ENCODE results near the gene CNPY1.
"Not testable (repeated sequence)": the region's sequence is repeated elsewhere in the genome, so short reads cannot be mapped to it uniquely, and the experiment has no call there.

The CNPY1 gene

GRCh38 chr7:155546449-155546848 is at the start of gene CNPY1:
Gene CNPY1, minus strand, starts transcription at chr7:155546559. Its CDS starts 630 bp downstream, at chr7:155545929.
- in situ Hi-C loops (cut with MboI; ENCODE audit: low sequenced_read_pairs), result not testable (repeated sequence)

GRCh38 chr7:155594961-155595366 is 48.6 kb upstream of the CNPY1 start:
- in situ Hi-C loops (cut with MboI; ENCODE audit: low sequenced_read_pairs), result no loop called here

- in situ Hi-C loops (cut with MboI; ENCODE audit: low sequenced_read_pairs), result no loop called here
Measured at GRCh38 chr7:155594163-155594732, 47.9 kb upstream of the CNPY1 start.

- in situ Hi-C loops (cut with MboI; ENCODE audit: low sequenced_read_pairs), result no loop called here
Measured at GRCh38 chr7:155593461-155594162, 47.3 kb upstream of the CNPY1 start.

GRCh38 chr7:155591055-155591775 is 44.9 kb upstream of the CNPY1 start:
- in situ Hi-C loops (cut with MboI; ENCODE audit: low sequenced_read_pairs), result no loop called here

GRCh38 chr7:155590215-155591018 is 44.1 kb upstream of the CNPY1 start:
- in situ Hi-C loops (cut with MboI; ENCODE audit: low sequenced_read_pairs), result no loop called here

GRCh38 chr7:155589001-155589980 is 42.9 kb upstream of the CNPY1 start:
- in situ Hi-C loops (cut with MboI; ENCODE audit: low sequenced_read_pairs), result no loop called here

- in situ Hi-C loops (cut with MboI; ENCODE audit: low sequenced_read_pairs), result no loop called here
Measured at GRCh38 chr7:155588468-155588998, 42.2 kb upstream of the CNPY1 start.

- in situ Hi-C loops (cut with MboI; ENCODE audit: low sequenced_read_pairs), result no loop called here
Measured at GRCh38 chr7:155587486-155587885, 41.1 kb upstream of the CNPY1 start.

GRCh38 chr7:155586843-155587440 is 40.6 kb upstream of the CNPY1 start:
- in situ Hi-C loops (cut with MboI; ENCODE audit: low sequenced_read_pairs), result no loop called here

- in situ Hi-C loops (cut with MboI; ENCODE audit: low sequenced_read_pairs), result no loop called here
Measured at GRCh38 chr7:155585951-155586350, 39.6 kb upstream of the CNPY1 start.

- in situ Hi-C loops (cut with MboI; ENCODE audit: low sequenced_read_pairs), result no loop called here
Measured at GRCh38 chr7:155585532-155585895, 39.2 kb upstream of the CNPY1 start.

GRCh38 chr7:155584763-155585531 is 38.6 kb upstream of the CNPY1 start:
- in situ Hi-C loops (cut with MboI; ENCODE audit: low sequenced_read_pairs), result no loop called here

GRCh38 chr7:155584261-155584660 is 37.9 kb upstream of the CNPY1 start:
- in situ Hi-C loops (cut with MboI; ENCODE audit: low sequenced_read_pairs), result no loop called here

- in situ Hi-C loops (cut with MboI; ENCODE audit: low sequenced_read_pairs), result no loop called here
Measured at GRCh38 chr7:155583636-155584035, 37.3 kb upstream of the CNPY1 start.

GRCh38 chr7:155581954-155582353 is 35.6 kb upstream of the CNPY1 start:
- in situ Hi-C loops (cut with MboI; ENCODE audit: low sequenced_read_pairs), result no loop called here

GRCh38 chr7:155581107-155581830 is 34.9 kb upstream of the CNPY1 start:
- in situ Hi-C loops (cut with MboI; ENCODE audit: low sequenced_read_pairs), result no loop called here

GRCh38 chr7:155580367-155580766 is 34.0 kb upstream of the CNPY1 start:
- in situ Hi-C loops (cut with MboI; ENCODE audit: low sequenced_read_pairs), result no loop called here

Measured in HL-60/S4 treated with phorbol 12-myristate 13-acetate at 8.2 ng/mL for 4 days and 3 days (cell line).